DMS53 (cell line): ENCODE measurements around the gene TDRD9.

Source experiments
- DNase-seq: peaks from one replicate; lab custom pipeline; 2025; lab: John Stamatoyannopoulos, UW

TDRD9 gene

GRCh38 chr14:104023325-104024055 lies 95.2 kb downstream of the TDRD9 start:
- DNase-seq: no peak

DNA sequence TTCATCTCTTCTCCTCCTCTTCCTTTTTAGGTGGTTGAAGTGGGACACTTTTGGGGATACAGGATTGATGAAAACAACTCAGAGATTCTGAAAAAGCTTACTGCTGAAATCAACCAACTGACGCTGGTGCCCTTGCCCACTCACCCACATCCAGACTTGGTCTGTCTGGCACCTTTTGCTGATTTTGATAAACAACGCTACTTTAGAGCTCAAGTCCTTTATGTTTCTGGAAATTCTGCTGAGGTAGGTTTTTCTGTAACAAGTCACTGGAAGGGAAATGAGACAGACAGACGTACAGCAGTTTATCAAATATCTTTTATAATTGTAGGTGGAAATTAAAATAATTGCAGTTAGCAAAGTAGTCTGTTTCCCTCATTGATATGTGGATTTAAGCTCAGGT lies 97.3 kb downstream of the TDRD9 start:
- DNase-seq: no peak

GRCh38 chr14:104026024-104026423 lies 97.8 kb downstream of the TDRD9 start:
- no peak for DNase-seq

DNA sequence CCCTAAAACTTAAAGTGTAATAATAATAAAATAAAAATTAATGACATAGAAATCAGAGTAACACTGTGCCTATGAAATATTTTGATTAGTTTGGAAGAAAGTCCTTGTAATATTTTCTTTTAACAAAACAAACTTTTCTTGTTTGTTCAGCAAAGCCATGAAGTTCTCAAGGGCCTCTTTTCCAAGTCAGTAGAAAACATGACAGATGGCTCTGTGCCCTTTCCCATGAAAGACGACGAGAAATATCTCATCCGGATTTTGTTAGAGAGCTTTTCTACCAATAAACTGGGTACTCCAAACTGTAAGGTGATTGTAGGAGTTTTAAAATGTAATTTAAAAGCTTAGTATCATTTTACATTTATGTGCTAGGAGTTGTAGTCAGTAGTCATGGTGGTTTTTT lies 102.7 kb downstream of the TDRD9 start:
- DNase-seq: peak; percentile 26

- no peak for DNase-seq
Observed at GRCh38 chr14:104031384-104031783, 103.1 kb downstream of the TDRD9 start.

DNA sequence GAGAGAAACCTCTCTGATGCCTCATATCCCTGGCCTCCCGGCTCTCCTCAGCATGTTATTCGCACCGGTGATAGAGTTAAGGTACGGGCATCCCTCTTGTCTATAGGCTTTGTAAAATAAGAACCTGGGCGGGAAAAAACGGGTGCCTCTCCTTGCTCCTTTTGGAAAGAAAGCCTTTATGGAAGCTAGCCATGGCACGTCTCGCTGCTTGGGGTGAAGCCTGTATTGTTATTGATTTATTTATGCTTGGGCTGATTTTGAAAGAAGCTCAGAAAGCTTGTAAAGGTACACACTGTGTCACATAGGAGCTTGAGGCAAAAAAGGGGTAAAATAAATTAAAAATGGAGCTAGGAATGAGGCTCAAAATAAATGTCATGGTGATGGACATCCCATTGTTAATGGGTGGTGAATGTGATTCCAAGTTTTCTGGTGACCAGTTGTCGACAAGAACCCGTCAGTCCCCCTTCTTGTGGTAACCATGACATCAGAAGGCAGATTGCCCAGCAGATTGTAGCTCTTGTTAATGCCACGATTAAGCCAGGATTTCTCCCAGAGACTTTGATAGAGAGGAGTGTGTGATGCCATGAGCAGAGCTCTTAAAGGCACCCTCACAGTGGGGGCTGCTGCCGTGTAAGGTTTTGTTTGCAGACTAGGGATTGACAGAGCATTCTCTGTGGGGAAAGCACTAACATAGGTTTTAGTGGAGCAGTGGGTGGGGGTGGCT lies 106.9 kb downstream of the TDRD9 start:
- DNase-seq: no peak

- peak; percentile 52 for DNase-seq
Observed at GRCh38 chr14:104036212-104036611, 108.0 kb downstream of the TDRD9 start.

- DNase-seq: no peak
Observed at GRCh38 chr14:104037074-104037473, 108.8 kb downstream of the TDRD9 start.

DNA sequence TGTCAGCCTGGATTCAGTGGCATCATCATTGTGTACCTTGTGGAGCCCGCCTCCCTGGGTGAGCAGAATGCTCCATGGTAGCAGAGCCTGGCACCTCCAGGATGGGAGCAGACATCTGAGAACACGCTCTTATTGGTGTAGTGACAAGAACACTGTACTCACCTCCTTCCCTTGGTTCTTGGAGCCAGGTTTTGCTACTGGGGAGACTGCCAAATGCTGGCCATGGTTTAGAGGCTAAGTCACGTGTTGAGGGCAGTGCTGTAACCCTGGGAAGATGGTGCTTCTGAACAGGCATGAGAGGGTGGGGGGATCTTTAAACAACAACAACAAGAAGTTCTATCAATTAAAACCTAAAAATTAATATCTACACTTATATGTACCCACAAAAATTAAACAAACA lies 109.6 kb downstream of the TDRD9 start:
- DNase-seq: no peak

GRCh38 chr14:104039214-104039613 lies 111.0 kb downstream of the TDRD9 start:
- no peak for DNase-seq

GRCh38 chr14:104040539-104040938 lies 112.3 kb downstream of the TDRD9 start:
- no peak for DNase-seq

DNA sequence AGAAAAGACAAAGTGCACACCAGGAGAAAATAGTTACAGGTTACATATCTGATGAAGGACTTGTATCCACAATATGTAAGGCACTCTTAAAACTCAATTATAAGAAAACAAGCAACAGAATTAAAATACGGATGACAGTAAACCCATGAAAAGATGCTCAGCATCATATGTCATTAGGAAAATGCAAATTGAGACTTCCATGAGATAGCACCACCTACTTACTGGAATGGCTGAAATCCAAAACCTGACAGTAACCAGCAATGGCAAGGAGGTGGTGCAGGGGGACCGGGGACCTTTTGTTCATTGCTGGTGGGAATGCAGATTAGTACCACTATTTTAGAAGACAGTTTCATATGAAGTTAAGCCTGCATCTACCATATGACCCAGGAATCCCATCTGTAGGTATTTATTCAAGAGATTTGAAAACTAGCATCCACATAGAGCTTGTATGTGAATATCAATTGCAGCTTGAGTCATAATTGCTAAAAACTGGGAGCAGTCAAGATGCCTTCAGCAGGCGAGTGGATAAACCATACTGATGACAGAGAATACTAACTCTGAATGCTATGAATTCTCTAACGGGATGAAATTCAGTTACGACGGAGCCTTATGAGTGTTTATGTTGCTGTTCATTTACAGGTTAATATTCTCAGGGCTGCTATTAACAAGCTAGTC lies 113.3 kb downstream of the TDRD9 start:
- DNase-seq: no peak

DNA sequence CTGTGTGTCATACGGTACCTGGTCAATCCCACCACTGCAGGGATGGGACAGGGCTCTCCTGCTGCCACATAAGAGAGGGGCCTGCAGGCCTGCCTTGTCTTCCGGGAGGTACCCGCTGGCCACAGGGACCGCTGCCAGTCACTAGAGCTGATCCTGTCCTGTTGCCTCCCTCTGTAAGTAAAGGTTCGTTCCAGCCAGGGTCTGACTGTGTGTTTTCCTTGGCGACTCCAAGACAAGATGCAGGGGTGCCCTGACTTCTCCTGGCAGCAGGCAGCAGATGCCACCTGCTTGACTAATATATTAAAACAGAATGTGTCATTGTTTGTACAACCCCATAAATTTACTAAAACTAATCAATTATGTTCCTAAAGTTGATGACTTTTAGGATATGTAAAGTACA lies 115.8 kb downstream of the TDRD9 start:
- DNase-seq: no peak

- DNase-seq: no peak
Observed at GRCh38 chr14:104047761-104048160, 119.5 kb downstream of the TDRD9 start.

DNA sequence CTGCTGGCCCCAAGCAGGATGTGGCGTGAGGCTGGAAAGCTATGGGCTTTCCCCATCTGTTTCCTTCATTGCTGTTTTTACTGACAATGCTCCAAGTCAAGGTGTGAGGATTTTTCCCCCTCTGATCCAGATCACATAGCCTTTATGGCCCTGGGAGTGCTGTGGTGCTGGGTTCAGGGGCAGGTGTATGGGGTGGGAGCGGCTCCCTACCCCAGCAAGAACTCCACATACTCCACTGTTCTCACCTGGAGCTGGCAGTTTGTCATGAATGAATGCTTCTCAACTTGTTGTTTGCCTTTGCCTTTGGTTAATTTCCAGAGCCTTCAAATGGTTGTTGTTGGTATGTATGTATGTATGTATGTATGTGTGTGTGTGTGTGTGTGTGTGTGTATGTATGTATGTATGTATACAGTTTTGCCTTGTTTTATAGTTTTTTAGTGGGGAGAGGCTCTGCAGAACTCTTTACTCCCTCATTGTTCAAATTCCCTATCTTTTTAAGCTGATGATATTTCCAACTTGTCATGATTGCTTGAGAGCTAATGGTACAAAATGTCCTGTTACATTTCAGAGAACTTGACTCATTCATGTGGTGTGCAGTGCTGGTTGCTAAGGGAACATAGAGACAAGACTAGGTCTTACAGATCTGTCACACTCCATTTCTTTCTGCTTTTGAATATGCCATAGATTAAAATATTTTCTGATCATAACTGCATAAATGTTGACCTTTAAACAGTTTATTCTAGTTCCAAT lies 120.7 kb downstream of the TDRD9 start:
- no peak for DNase-seq

- DNase-seq: no peak
Observed at GRCh38 chr14:104049576-104050240, 121.5 kb downstream of the TDRD9 start.

DNA sequence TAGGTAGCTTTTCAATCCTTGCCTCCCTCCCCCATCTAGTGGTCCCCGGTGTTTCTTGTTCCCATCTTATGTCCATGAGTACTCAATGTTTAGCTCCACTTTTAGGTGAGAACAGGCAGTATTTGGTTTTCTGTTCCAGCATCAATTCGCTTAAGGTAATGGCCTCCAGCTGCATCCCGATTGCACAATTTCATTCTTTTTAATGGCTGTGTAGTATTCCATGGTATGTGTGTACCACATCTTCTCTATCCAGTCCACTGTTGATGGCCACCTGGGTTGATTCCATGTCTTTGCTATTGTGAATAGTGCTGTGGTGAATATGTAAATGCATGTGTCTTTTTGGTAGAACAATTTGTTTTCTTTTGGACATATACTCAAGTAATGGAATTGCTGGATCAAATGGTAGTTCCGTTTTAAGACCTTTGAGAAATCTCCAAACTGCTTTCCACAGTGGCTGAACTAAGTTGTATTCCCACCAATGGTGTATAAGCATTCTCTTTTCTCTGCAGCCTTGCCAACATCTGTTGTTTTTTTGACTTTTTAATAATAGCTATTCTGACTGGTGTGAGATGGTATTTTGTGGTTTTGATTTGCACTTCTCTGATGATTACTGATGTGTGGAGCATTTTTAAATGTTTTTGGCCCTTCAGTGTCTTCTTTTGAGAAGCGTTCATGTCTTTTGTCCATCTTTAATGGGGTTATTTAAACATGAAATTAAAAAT lies 123.0 kb downstream of the TDRD9 start:
- no peak for DNase-seq

GRCh38 chr14:104054222-104054905 lies 126.1 kb downstream of the TDRD9 start:
- no peak for DNase-seq

DNA sequence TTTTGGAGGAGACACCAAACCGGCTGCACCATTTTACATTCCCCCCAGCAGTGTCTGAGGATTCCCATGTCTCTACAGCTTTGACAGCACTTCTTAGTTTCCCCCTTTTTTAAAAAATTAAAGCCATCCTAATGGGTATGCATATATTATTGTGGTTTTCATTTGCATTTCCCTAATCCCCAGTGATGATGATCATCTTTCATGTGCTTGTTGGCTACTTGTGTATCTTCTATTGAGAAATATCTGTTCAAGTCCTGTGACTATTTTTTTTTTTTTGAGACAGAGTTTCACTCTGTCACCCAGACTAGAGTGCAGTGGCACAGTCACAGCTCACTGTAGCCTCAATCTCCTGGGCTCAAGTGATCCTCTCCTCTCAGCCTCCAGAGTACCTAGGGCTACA lies 134.0 kb downstream of the TDRD9 start:
- DNase-seq: no peak

DNA sequence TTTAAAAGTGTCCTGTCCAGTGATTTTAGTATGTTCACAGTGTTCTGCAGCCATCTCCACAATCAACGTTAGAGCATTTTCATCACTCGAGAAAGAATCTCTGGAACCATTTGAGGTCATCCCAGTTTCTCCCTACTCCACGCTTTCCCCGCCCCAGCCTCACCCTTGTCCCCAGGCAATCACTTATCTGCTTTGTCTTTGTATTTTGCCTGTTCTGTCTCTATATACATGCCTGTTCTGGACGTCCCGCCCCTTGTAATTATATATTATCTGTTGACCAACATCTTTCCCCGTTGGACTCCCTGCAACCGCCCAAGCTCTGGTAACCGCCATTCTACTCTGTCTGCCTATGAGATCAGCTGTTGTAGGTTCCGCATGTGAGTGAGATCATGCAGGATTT lies 135.7 kb downstream of the TDRD9 start:
- DNase-seq: no peak

GRCh38 chr14:104066279-104066678 lies 138.0 kb downstream of the TDRD9 start:
- no peak for DNase-seq
